HG02642 (cell line): ENCODE data around the gene RALB.
A peak's percentile ranks its signal among the peaks of the same experiment; 100 is the strongest.

Experiments used
- ATAC-seq: cut with Tn5 transposase; IDR thresholded peaks from one replicate; pipeline ENCODE4 v1.9.1; 2021; ENCODE audit warnings: mild to moderate bottlenecking; ENCODE audit not compliant: unreplicated experiment, poor library complexity

The RALB gene

DNA sequence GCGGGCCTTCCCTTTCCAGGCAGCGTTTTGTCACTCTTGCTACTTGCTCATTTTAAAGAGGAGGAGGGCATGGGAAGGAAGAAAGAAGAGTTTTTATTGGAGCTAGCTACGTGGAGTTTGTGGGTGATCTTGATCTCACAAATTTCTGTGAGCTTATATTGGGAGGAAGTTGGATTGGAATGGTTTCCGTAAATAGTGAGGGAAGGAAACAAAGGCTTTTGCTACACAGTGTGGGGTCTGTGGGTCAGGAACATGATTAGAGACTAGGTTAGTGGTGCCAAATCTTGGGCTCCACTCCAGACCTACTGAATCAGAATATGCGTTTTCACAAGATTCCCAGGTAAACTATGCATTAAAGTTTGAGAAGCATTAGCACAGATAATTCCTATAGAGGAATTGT lies 8.1 kb downstream of the RALB start:
- ATAC-seq: no peak

DNA sequence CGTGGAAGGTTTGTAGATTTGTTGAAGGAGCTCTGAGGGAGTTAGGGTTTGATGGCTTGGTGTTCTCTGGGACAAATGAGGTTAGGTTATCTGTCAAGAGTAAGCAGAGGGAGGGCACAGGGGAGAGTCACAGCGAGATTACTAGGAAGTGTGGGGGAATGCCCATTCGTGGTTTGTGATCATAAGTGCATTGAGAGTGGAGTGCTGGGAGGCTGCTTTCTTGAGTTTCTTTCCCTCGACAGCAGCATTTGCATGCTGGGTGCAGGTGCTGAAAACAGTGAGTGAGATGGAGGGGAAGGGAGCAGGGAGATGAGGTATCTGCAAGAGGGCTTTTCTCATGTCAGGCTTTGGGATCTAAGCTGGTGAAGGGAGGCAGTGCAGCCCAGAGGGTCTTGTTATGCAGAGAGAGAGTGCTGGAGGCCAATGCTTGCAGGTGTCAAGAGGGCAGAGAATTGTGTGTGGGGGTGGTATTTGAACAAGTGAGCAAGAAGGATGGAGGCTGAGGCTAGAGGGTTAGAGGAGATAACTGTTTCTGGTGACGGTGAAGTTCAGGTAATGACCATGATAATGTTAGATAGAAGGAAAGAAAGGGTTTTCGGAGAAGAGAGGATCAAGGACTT lies 8.8 kb downstream of the RALB start:
- peak; percentile 87 for ATAC-seq

DNA sequence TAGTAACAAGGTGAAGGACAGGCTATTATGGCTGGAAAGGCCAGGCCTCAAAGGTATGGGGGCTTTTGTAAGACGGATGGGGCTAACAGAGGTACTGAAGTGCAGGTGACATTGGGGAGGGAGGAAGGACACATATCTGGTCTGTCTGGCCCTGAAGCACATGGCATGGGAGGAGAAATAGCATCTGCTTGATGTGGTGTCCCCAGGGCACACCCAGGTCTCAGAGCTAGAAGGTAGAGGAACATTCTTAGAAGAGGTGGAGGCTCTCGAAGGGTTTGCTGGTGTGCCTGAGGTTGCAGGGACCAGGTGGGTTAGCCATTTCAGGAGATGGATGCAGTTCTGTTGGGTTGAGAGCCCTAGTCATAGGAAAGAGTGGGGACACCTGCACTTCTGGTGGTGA lies 9.5 kb downstream of the RALB start:
- ATAC-seq: no peak

DNA sequence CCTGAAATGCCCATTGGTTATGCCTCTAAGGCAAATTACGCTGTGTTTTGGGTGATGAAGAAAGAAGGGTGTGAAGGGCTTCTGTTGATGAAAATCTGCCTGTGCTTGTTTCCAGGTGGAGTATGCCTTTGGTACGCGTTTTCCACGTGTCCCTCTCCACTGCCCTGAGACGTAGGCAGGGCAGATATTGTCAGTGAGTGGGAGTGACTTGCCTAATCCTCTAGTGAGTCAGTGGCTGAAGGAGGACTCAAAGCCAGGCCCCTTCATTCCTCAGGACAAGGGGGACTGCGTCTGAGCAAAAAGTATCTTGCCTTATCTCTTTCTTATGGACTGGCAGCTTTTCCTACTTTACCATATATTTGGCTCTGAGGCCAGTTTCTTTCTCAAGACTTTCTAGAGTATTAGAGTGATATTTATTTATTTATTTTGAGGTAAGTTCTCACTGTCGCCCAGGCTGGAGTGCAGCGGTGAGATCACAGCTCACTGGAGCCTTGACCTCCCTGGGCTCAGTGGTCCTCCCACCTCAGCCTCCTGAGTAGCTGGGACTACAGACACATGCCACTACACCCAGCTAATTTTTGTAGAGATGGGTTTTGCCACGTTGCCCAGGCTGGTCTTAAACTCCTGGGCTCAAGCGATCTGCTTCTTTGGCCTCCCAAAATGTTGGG lies 10.2 kb downstream of the RALB start:
- ATAC-seq: no peak

DNA sequence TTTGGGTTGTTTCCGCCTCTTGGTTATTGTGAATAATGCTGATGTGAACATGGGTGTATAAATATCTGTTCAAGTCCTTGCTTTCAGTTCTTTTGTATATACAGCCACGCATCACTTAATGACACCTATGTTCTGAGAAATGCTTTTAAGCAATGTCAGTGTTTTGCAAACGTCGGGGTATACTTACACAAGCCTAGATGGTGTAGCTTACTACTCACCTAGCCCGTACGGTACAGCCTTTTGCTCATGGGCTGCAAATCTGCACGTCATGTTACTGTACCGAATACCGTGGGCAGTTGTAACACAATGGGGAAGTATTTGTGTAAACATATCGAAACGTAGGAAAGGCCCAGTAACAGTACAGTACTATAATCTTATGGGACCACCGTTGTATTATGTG lies 12.4 kb downstream of the RALB start:
- peak; percentile 47 for ATAC-seq

DNA sequence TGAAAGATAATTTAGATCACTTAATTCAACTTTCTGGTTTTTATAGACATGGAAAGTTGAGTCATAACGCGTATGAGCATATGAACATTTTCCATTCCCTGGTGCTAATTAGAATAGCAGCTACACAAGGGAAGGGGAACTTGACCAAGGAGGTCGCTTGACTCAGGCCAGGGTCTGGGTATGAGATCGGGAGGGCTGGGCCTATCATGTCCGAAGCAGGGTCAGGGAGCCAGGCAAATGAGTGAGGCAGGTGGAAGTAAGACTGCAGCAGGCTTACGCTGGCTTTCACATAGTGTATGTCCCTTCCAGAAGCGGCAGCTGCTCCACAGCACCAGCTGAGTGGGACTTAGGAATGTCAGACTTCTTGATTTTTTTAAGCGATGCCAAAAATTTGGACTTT lies 14.7 kb downstream of the RALB start:
- no peak for ATAC-seq

DNA sequence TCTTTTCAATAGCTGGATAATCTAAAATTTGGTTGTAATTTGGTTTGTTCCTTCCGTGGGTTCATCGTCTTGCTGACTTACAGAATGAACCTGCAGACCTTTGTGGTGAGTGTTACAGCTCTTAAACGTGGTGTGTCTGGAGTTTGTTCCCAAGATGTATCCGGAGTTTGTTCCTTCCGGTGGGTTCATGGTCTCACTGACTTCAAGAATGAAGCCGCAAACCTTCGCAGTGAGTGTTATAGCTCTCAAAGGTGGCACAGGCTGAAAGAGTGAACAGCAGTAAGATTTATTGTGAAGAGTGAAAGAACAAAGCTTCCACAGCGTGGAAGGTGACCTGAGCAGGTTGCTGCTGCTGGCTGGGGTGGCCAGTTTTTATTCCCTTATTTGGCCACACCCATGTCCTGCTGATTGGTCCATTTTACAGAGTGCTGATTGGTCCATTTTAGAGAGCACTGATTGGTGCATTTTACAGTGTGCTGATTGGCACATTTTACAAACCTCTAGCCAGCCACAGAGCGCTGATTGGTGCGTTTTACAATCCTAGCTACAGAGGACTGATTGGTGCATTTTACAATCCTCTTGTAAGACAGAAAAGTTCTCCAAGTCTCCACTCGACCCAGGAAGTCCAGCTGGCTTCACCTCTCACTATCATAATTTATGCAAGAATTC lies 16.6 kb downstream of the RALB start:
- no peak for ATAC-seq

DNA sequence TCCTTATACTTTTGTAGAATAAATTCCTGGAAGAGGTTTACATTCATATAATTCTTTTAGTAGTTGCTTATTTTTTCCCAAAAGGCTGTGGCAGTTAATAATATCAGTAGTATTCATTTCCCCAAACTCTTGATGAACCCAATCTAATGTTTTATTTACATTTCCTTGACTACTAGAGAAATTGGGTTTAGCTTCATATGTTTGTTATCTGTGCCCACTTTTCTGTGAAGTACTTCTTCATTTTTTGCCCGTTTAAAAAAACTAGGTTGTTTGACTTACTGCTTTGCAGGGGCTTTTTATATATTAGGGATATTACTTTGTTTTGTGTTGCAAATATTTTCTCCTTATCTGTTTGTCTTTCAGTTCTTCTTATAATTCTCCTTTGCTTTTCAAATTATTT lies 17.2 kb downstream of the RALB start:
- ATAC-seq: no peak

DNA sequence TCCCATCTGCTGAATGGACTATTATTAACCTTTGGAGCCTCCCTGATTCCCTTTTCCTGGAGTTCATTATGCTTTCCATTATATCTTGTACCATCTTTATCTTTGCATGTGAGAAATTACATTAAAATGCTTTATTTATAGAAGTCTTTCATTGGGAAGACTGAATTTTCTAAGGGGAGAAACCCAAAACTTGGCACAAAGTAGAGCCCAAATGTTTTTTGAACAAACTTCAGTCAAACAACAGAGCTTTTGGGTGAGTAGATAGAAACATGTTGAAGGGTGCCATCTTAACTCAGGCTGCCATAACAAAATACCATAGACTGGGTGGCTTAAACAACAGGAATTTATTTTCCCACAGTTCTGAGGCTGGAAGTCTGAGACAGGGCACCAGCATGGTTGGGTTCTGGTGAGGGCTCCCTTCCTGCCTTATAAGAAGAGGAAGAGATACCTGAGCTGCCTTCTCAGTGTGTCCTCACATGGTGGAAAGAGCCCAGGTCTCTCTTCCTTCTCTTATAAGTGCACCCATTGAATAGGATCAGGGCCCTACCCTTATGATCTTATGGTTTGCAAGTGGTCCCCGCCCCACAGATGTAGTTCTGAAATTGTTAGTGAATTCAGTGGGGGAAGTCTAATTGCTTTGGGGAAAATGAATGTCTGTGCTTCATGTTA lies 19.2 kb downstream of the RALB start:
- peak; percentile 43 for ATAC-seq

DNA sequence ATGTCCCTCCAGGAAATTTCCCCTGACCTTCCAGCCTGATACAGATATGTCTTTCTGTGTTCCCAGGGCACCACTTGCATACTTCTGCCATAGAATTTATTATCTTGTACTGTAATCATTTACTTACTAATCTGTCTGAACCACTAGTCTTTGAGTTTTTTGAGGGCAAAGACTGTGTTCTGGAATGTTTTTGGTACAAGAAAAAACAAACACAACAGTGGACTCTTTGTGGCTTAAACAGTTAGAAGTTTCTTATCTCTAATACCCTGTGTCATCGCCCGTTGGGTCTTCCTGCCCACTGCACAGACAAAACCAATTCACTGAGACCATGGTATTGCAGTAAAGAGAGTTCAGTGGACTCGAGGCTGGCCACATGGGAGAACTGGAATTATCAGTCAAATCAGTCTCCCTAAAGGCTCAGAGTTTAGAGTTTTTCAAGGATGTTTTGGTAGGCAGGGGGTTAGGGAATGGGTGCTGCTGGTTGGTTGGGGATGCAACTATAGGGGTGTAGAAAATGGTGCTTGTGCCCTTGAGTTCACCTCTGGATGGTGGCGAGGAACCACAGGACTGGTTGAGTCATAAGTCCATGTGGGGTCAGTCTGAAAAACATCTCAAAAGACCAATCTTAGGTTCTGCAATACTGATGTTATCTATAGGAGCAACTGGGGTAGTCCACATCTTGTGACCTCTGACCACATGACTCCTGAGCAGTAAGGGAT lies 20.3 kb downstream of the RALB start:
- no peak for ATAC-seq

DNA sequence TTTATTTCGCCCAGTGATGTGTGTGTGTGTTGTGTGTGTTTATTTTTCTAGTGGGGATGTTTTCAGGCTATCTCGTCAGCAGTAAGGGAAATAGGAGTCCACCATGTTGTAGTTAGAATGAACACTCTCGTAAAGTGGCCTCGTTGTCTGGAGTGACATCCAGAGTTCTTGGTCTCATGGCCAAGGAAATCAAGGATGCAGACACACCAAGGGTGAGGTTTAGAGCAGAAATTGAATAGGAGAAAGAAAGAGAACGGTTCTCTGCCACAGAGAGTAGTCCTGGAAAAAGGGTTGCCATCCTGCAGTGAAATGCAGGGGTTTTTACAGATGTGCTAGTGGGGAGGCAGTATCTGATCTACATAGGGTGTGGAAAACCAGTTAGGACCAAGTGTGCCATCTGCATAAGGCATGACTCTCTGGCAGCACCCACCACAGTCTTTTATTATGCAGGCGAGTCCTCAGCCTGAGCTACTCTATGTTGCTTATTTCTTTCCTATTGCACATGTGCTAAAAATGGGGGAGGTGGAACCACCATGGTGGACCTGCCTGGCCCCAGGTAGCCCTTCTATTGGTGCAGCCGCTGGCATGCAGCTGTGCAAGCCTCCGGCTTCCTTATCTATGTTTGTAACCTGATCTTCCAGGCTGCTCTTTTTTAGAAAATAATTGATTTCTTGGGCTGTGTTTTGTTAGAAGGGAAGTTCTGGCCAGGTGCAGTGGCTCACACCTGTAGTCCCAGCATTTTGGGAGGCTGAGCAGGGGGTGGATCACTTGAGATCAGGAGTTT lies 23.2 kb downstream of the RALB start:
- no peak for ATAC-seq

DNA sequence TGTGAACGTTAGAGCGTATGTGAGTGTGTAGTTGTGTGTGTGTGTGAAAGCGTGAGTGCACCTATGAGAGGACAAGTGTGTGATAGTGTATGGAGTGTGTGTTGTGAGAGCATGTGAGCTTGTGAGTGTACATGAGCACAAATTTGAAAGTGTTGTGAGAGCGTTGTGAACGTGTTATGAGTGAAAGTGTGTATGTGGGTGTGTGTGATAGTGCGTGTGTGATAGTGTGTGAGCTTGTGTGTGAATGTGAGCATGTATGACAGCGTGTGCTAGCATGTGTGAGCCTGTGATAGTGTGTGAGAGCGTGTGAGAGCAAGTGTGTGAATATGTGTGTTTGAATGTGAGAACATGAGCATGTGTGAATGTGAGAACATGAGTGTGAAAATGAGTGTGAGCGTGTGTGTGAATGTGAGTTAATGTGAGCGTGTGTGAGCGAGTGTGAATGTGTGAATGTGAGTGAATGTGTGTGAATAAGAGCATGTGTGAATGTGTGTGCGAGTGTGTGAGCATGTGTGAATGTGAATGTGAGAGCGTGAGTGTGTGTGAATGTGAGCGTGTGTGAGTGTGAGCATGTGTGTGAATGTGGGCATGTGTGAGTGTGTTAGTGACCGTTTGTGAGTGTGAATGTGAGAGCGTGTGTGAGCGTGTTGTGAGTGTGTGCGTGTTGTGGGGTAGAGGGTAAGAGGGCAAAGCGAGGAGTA lies 25.0 kb downstream of the RALB start:
- no peak for ATAC-seq

DNA sequence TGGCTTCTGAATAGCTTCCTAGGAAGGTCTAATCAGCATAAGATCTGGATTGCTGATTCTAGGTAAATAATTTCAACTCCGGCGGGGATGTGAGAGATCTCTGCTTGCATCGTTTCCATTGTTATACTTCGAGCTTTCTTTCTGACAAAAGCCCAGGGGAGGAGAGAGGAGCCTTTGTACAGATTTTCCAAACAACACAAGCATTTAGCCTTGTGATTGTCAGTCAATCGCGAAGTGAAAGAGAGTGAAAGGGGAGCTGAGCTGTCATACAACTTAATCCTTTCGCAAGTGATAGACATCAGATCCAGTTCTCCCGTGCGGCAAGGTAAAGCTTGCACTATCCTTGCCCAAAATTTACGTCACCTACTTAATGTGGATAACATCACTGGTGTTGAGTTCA lies 26.2 kb downstream of the RALB start:
- no peak for ATAC-seq

DNA sequence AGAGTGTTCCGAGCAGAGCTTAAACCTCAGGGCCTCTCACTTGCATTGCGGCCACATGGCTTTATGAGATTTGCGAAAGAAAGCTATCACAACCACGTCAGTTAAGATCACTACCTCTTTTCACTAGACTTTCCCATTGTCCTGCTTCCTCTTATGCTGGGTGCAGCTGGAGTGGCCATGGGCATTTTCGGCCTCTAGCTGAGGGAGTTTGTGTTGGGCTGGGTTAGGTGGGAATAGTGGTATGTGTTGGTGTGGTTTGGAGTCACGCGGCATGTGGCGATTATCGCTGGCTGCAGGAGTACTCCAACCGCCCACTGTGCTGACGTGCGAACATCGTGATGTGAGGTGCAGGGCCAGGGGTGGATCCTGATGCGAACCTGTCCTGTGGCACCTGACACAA lies 27.1 kb downstream of the RALB start:
- ATAC-seq: no peak

DNA sequence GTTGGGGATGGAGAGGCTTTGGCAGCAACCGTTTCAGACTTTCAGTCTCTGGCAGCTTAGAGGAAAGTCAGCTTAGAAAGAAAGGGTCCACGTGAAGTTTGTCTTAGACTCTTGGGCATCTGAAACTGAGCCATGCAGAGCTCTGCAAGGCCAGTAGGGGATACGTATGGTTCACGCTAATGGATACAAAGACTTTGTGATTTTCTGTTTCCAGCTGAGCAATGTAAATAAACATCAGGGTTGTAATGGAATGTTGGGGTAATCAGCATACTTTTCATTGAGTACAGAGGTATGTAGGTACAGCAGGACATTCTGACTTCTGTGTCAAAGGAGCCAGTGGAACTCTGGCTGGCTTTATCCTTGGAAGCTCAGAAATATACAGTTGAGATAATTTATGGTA lies 31.0 kb downstream of the RALB start:
- no peak for ATAC-seq

DNA sequence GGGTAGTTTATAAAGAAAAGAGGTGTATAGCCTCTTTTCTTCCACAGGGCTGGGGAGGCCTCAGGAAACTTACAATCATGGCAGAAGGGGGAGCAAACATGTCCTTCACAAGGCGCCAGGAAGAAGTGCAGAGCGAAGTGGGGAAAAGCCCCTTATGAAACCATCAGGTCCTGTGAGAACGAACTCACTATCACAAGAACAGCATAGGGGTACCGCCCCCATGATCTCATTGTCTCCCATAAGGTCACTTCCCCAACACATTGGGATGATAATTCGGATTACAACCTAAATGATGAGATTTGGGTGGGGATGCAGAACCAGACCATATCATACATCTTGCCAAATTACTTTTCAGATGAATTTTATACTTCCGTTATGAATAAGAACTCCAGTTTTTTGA lies 32.4 kb downstream of the RALB start:
- no peak for ATAC-seq

DNA sequence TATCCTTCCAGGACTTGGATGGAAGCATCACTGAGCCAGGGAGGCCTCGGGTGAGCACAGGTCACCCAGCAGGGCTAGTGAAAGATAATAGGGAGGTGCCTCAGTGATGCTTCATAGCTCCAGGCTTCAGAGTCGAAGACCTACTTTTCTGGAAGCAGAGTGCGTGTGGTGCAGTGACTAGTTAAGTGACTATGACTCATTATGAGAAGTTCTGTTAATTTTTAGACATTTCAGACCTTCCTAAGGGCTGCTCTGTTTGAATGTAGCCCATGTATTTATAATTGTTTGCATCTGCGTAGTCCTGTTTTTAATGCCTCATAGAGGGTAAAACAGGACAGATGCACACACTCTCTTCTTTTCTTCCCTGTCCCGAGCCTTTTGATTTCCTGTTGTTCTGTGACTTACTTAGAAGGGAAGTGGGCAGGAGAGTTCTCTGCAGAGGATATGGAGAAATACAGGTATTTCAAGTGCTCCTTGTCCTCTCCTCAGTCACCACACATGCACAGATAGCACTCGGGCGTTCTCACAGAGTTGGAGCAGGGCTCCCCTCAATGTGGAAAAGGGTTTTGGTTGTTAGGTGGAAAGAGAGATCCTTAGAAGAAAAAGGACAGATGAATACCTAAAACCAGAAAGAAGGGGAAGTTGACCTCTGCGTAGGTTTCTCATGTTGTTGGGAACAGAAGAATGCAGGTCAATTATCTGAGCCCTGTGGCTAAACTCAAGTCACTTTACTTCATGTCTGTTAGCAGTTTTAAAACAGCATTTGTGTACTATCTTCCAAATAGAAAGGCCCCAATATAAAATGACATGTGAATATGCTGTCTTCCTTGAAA lies 34.7 kb downstream of the RALB start:
- ATAC-seq: peak; percentile 98

DNA sequence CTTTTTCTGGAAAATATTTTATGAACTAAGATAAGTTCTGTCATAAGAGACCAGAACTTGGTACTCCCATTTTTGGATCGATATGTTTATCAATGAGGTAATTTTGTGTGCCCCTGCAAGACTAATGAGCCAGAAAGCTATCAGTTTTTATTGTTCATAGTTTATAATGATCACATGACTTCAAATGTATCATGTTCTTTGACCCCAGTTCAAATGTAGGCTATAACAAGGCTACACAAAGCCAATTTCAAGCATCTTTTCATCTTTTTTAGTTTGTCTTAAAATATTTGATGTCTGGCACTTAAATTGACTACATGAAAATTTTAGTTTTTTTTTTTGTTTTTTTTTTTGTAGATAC lies 35.3 kb downstream of the RALB start:
- no peak for ATAC-seq
